NCI-H128 (cell line): ENCODE measurements around the gene NIT1.
"Not testable (repeated sequence)": the region's sequence is repeated elsewhere in the genome, so short reads cannot be mapped to it uniquely, and the experiment has no call there.

Experiments
- DNase-seq: peaks from one replicate; lab custom pipeline; 2025; ENCODE audit not compliant: unreplicated experiment; lab: John Stamatoyannopoulos, UW

The NIT1 gene

GRCh38 chr1:161111527-161111926 is 6.4 kb upstream of the NIT1 start:
- no peak for DNase-seq

- no peak for DNase-seq
Observed at GRCh38 chr1:161113915-161114314, 4.0 kb upstream of the NIT1 start.

GRCh38 chr1:161114556-161114955 is 3.3 kb upstream of the NIT1 start:
- DNase-seq, result no peak

GRCh38 chr1:161115132-161115711 is 2.7 kb upstream of the NIT1 start:
- no peak for DNase-seq

- DNase-seq, result not testable (repeated sequence)
Observed at GRCh38 chr1:161115961-161116360, 1.9 kb upstream of the NIT1 start.

GRCh38 chr1:161119092-161119903 is 1.4 kb downstream of the NIT1 start:
- no peak for DNase-seq

- DNase-seq, result no peak
Observed at GRCh38 chr1:161121042-161121650, 3.2 kb downstream of the NIT1 start.

GRCh38 chr1:161121834-161122233 is 3.9 kb downstream of the NIT1 start:
- no peak for DNase-seq

- DNase-seq, result no peak
Observed at GRCh38 chr1:161122967-161123366, 5.1 kb downstream of the NIT1 start.

GRCh38 chr1:161127649-161128048 is 9.7 kb downstream of the NIT1 start:
- DNase-seq, result no peak

GRCh38 chr1:161128591-161129420 is 10.9 kb downstream of the NIT1 start:
- no peak for DNase-seq

GRCh38 chr1:161130266-161130665 is 12.4 kb downstream of the NIT1 start:
- DNase-seq, result no peak

GRCh38 chr1:161131523-161132409 is 13.9 kb downstream of the NIT1 start:
- DNase-seq, result no peak

- peak; percentile 83 for DNase-seq
Observed at GRCh38 chr1:161132410-161133219, 14.7 kb downstream of the NIT1 start, which contains the start of gene DEDD. Gene DEDD (minus strand): TSS chr1:161132667. CDS start chr1:161124462, 8,205 bp downstream.

GRCh38 chr1:161133220-161133740 is 15.4 kb downstream of the NIT1 start:
- DNase-seq, result no peak

- no peak for DNase-seq
Observed at GRCh38 chr1:161137881-161138280, 20.0 kb downstream of the NIT1 start.

- no peak for DNase-seq
Observed at GRCh38 chr1:161138431-161138830, 20.5 kb downstream of the NIT1 start.

- peak; percentile 12 for DNase-seq
Observed at GRCh38 chr1:161139766-161140165, 21.9 kb downstream of the NIT1 start.

- no peak for DNase-seq
Observed at GRCh38 chr1:161140755-161141400, 23.0 kb downstream of the NIT1 start.
